Esophagus (tissue), 2 donors: Measurements from ENCODE around the gene IPO4. TPM values are rescaled to one million over a fixed set of nuclear protein-coding genes. Genes with fewer than 3 reads are reported as not detected.
A peak's percentile ranks its signal among the peaks of the same experiment; 100 is the strongest.

ENCODE experiments used
- H3K27ac ChIP-seq, 2 donors: one replicate each; pipeline ENCODE4 v1.5.1; 2013; ENCODE audit warnings: low read depth in 2 of 2, mild to moderate bottlenecking in 2 of 2, inconsistent platforms in 1 of 2, low read length in 1 of 2, moderate library complexity in 1 of 2
- H3K27me3 ChIP-seq, 2 donors: one replicate each; pipeline ENCODE4 v1.6.1; 2013; ENCODE audit warnings: low read length in 2 of 2, control low read depth in 1 of 2, mild to moderate bottlenecking in 1 of 2; ENCODE audit not compliant: insufficient read depth in 2 of 2, control insufficient read depth in 1 of 2
- H3K36me3 ChIP-seq, 2 donors: one replicate each; pipeline ENCODE4 v1.6.1; 2013; ENCODE audit warnings: low read length in 1 of 2; ENCODE audit not compliant: control insufficient read depth in 2 of 2, insufficient read depth in 2 of 2
- H3K4me1 ChIP-seq, 2 donors: one replicate each; pipeline ENCODE4 v1.6.1; 2013; ENCODE audit warnings: low read length in 1 of 2; ENCODE audit not compliant: control insufficient read depth in 2 of 2, insufficient read depth in 2 of 2
- H3K4me3 ChIP-seq, 2 donors: one replicate each; pipeline ENCODE4 v1.5.1; 2013; ENCODE audit warnings: low read length in 2 of 2, mild to moderate bottlenecking in 2 of 2, low read depth in 1 of 2, moderate library complexity in 1 of 2
- H3K9me3 ChIP-seq, 2 donors: one replicate each; pipeline ENCODE4 v1.6.1; 2013; ENCODE audit warnings: mild to moderate bottlenecking in 2 of 2, low read depth in 1 of 2, low read length in 1 of 2, moderate library complexity in 1 of 2; ENCODE audit not compliant: control insufficient read depth in 2 of 2, insufficient read depth in 1 of 2
- WGBS, 2 donors: extraction: QIAGEN DNeasy Blood & Tissue Kit; methylation state at CpG; one replicate each; pipeline ENCODE4 v1.1.7; 2013; 5-methylcytosine and 5-hydroxymethylcytosine counted together
- polyA plus RNA-seq, 2 donors: library from polyadenylated mRNA; stranded (reverse); fragments of 200-250 nt; gene quantifications; one replicate each; pipeline ENCODE4 v1.2.3, GENCODE V29; 2013
- donor health status: healthy with polysubstance abuse.
- donor health status: Bipolar disorder and iron deficiency.

IPO4 gene
- polyA plus RNA-seq, 2 donors: 12.3 to 23.5 TPM

DNA sequence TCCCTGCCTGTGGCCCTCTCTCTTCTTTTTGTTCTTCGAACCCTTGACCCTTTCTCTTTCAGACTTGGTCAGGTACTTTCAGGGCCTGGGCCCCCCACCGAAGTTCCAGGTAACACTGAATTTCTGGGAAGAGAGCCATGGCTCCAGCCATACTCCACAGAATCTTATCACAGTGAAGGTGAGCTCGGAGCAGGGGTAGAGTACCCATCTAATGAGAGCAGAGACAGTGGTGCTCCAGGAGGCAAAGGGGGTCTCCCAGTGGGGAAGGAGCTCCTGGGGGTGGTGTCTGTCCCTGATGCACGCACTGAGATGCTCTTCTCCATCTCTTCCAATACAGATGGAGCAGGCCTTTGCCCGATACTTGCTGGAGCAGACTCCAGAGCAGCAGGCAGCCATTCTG, 22.8 kb downstream of the IPO4 start:
- Histone ChIP-seq H3K27ac (no peak overlapping the region), H3K36me3 (peaks cover 27 to 37% of the 10 kb centered on the region in 2 donors), H3K4me1 (peaks cover 6 to 10% of the 10 kb centered on the region in 2 donors), H3K4me3 (no peak overlapping the region), H3K27me3 (no peaks in the 10 kb centered on the region), H3K9me3 (no peaks in the 10 kb centered on the region)
- WGBS, 2 donors: 91 to 95% methylated on average over 5 of the region's 5 CpGs

DNA sequence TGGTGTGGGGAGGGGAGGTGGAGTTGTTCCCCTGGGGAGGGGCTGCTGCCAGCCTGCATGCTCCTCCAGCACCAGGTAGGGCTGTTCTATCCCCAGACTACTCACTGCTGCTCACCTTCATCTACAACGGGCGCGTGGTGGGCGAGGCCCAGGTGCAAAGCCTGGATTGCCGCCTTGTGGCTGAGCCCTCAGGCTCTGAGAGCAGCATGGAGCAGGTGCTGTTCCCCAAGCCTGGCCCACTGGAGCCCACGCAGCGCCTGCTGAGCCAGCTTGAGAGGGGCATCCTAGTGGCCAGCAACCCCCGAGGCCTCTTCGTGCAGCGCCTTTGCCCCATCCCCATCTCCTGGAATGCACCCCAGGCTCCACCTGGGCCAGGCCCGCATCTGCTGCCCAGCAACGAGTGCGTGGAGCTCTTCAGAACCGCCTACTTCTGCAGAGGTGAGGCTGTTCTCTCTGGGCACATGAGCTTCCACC, 24.1 kb downstream of the IPO4 start:
- H3K4me1 ChIP-seq: peaks cover 6 to 10% of the 10 kb centered on the region in 2 donors
- no peaks in the 10 kb centered on the region for H3K27me3 ChIP-seq
- peak overlapping the region in 1 of 2 donors; percentile 47 for H3K27ac ChIP-seq
- H3K9me3 ChIP-seq: no peaks in the 10 kb centered on the region
- H3K4me3 ChIP-seq: no peak overlapping the region
- peaks cover 28 to 40% of the 10 kb centered on the region in 2 donors for H3K36me3 ChIP-seq
- 60 to 68% methylated on average over 14 of the region's 14 CpGs for WGBS, 2 donors

DNA sequence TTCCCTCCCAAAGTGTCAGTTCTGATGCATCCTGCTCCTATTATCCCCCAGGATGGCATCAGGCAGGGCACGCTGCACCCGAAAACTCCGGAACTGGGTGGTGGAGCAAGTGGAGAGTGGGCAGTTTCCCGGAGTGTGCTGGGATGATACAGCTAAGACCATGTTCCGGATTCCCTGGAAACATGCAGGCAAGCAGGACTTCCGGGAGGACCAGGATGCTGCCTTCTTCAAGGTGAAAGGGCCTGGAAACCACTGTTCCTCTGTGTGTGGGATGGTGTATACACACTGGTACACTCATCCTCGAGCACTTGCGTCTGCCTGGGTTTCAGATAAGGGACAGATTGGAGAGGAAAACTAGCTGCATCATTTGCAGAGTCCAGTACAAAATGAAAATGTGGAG, 26.5 kb downstream of the IPO4 start:
- Histone ChIP-seq H3K36me3 (peaks cover 38 to 48% of the 10 kb centered on the region in 2 donors), H3K9me3 (no peaks in the 10 kb centered on the region), H3K4me3 (peak overlapping the region; percentile 62), H3K4me1 (peaks cover 6 to 13% of the 10 kb centered on the region in 2 donors), H3K27me3 (no peaks in the 10 kb centered on the region), H3K27ac (peak overlapping the region; percentile 69 to 81)
- 18 to 27% methylated on average over 8 of the region's 8 CpGs for WGBS, 2 donors

DNA sequence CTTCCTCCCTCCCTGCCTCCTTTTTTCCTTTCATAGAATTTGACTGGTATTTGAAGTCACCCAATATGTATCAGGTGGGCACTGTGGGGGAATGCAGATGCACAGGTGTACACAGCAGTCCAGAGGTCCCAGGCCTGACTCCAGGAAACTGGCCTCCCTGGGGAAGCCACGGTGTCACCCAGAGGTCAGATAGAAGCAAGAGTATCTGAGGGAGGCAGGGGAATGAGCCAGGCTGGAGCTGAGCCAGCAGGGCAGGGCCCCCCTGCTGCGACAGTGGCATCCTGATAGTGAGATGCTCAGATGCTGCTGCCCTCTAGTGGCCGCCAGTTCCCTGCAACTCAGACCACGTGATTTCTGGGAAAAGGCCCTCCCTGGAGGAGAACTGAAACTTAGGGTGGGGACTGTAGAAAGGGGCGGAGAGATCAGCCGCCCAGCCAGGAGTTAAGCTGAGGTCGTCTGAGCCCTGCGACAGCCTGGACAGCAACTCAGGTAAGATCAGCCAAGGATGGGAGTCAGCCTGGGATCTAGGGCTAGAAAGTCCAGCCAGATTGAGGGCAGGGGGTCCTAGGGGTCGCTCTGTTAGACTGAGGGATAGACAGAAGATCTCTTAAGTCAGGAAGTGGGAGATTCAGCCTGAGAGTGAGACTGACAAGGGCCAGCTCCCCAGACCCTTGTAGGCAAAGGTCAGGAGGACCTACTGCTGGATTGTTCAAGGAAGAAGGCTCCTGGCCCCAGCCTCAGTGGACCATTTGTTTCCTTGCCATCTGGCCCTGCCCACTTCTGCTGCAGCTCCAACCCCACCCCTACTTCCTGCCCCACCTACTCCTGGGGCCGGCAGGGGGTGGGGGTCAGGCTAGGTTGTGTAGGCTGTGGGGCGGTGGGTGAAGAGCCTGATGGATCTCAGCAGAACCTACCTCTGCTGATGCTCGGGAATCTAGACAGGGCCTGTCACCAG, 27.5 kb downstream of the IPO4 start, which contains the start of gene IRF9:
TSS of gene IRF9 (plus strand) at position 416 of the 955 bp plus-strand sequence. CDS start 880 bp downstream, outside the sequence.
- Histone ChIP-seq H3K27ac (peak within 1 kb of the TSS; percentile 81 to 97), H3K36me3 (peaks cover 32 to 48% of the 10 kb centered on the region in 2 donors), H3K4me1 (peaks cover 6 to 16% of the 10 kb centered on the region in 2 donors), H3K27me3 (no peaks in the 10 kb centered on the region), H3K9me3 (no peaks in the 10 kb centered on the region), H3K4me3 (peak within 1 kb of the TSS; percentile 62)
- 0% methylated on average over 12 of the region's 12 CpGs for WGBS, 2 donors

DNA sequence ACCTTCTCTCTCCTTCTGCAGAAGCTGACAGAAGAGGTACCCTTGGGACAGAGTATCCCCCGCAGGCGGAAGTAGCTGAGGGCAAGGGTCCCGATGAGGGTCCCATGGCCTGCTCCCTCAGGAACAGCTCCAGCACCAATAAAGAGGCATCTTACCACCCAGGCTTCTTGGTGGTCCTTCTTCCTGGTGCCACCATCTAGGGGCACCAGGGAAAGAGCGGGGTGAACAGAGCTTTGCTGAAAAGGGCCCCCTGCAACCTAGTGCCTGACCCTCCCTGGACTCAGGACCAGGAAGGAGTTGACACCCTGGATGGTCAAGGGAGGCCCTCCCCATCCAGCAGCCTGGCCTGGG, 28.1 kb downstream of the IPO4 start:
- Histone ChIP-seq H3K27me3 (no peaks in the 10 kb centered on the region), H3K36me3 (peaks cover 35 to 49% of the 10 kb centered on the region in 2 donors), H3K4me3 (no peak overlapping the region), H3K4me1 (peaks cover 3 to 16% of the 10 kb centered on the region in 2 donors), H3K27ac (peak overlapping the region; percentile 65 to 80), H3K9me3 (no peaks in the 10 kb centered on the region)
- 90 to 91% methylated on average over 4 of the region's 4 CpGs for WGBS, 2 donors

DNA sequence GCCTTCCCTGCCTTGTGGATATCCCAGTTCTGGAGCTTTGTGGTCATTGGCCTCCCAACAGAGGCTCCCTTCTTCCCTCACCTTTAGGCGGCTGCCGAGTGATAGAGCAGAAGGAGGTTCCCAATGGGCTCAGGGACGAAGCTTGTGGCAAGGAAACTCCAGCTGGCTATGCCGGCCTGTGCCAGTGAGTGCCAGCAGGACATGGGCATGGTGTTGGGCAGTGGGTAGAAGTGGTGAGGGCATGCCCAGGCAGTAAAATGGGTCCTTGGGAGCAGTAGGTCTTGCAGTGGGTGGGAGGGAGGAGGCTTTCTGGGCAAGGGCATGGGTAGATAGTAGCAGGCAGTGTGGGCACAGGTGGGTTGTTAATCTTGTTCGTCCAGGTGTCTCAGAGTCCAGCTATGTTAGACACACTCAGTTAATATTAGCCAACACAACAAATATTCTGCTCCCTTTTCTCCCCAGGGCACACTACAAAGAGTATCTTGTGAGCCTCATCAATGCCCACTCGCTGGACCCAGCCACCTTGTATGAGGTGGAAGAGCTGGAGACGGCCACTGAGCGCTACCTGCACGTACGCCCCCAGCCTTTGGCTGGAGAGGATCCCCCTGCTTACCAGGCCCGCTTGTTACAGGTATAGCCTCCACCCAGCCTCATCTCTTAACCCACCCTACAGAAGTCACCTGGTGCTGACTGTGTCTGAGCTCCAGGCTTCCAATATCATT, 28.7 kb downstream of the IPO4 start:
- Histone ChIP-seq H3K4me1 (peaks cover 3 to 15% of the 10 kb centered on the region in 2 donors), H3K27me3 (no peaks in the 10 kb centered on the region), H3K36me3 (peaks cover 34 to 50% of the 10 kb centered on the region in 2 donors), H3K4me3 (no peak overlapping the region), H3K27ac (peak overlapping the region in 1 of 2 donors; percentile 80), H3K9me3 (no peaks in the 10 kb centered on the region)
- 85 to 90% methylated on average over 11 of the region's 11 CpGs for WGBS, 2 donors

DNA sequence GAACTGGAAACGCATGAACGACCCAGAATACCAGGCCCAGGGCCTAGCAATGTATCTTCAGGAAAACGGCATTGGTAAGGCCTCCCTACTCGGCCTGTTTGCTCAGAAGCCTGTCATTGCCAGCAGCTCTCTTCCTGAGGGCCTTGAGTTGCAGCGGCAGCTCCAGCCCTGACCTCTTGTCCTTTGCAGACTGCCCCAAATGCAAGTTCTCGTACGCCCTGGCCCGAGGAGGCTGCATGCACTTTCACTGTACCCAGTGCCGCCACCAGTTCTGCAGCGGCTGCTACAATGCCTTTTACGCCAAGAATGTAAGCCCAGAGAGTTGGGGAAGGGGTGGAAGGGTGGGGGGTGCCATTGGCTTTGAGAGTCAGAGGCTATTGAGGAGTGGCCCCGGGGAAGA, 31.3 kb downstream of the IPO4 start:
- Histone ChIP-seq H3K36me3 (peaks cover 17 to 32% of the 10 kb centered on the region in 2 donors), H3K27ac (peak overlapping the region in 1 of 2 donors; percentile 43), H3K4me1 (peaks cover 0 to 11% of the 10 kb centered on the region in 2 donors), H3K27me3 (no peaks in the 10 kb centered on the region), H3K9me3 (no peaks in the 10 kb centered on the region), H3K4me3 (no peak overlapping the region)
- 63 to 72% methylated on average over 12 of the region's 12 CpGs for WGBS, 2 donors

DNA sequence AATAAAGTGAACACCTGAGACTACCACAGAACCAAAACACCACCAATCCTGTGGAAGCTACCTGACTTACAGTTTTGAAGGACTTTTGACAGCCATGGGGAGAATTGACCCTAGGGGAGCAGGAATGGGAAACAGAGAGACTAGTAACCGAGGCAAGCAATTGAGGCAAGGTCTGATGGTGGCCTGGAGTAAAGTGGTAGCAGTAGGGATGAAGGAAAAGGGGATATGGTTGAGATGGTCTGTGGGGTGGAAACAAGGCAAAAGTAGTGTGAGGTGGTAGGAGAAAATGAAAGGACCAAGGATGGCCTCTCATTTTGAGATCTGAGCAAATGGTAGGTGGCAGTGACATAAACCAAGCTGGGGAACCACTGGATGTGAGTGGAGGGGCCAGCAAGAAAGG, 31.8 kb downstream of the IPO4 start:
- Histone ChIP-seq H3K27ac (peak overlapping the region in 1 of 2 donors; percentile 43), H3K9me3 (no peaks in the 10 kb centered on the region), H3K4me1 (peaks cover 0 to 6% of the 10 kb centered on the region in 2 donors), H3K36me3 (peaks cover 17 to 33% of the 10 kb centered on the region in 2 donors), H3K4me3 (no peak overlapping the region), H3K27me3 (no peaks in the 10 kb centered on the region)
- WGBS, 2 donors: 81 to 96% methylated on average over 1 of the region's 1 CpG

DNA sequence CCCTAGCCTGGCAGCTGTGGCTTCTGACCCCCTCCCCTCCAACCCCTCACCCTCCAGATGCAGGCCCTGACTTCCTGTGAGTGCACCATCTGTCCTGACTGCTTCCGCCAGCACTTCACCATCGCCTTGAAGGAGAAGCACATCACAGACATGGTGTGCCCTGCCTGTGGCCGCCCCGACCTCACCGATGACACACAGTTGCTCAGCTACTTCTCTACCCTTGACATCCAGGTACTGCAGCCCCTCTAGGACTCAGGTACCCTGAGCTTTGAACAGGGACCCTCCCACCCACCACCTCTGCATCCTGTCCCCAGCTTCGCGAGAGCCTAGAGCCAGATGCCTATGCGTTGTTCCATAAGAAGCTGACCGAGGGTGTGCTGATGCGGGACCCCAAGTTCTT, 33.5 kb downstream of the IPO4 start:
- Histone ChIP-seq H3K4me3 (no peak overlapping the region), H3K9me3 (no peaks in the 10 kb centered on the region)
- 95 to 96% methylated on average over 10 of the region's 10 CpGs for WGBS, 2 donors

More for the DNA sequence above, 33.5 kb downstream of the IPO4 start:
- Histone ChIP-seq H3K4me1 (peaks cover 0 to 6% of the 10 kb centered on the region in 2 donors), H3K27ac (no peak overlapping the region), H3K36me3 (peaks cover 22 to 47% of the 10 kb centered on the region in 2 donors), H3K27me3 (no peaks in the 10 kb centered on the region)
